NCI-H128 (cell line): ENCODE measurements around the gene KCNAB1.

Source experiments
- DNase-seq: peaks from one replicate; lab custom pipeline; 2025; ENCODE audit not compliant: unreplicated experiment; lab: John Stamatoyannopoulos, UW

The KCNAB1 gene

DNA sequence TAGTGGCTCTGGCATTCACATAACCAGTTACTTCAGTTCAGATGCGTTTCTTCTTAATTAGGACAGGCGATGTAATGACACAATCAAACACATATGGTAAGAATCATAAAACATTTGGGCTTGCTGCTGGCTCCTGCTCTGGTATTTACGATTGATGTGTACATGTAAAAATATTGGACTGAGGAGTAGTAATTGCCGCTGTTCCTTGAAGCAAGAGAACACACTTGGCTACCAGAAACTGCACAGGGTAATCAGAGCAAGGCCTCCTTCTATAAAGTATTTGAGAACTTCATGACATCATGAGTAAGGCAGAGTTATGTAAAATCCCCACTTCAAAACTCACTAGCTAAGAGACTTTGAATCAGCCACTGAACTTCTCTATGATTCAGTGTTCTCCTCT, 276.5 kb downstream of the KCNAB1 start:
- no peak for DNase-seq

DNA sequence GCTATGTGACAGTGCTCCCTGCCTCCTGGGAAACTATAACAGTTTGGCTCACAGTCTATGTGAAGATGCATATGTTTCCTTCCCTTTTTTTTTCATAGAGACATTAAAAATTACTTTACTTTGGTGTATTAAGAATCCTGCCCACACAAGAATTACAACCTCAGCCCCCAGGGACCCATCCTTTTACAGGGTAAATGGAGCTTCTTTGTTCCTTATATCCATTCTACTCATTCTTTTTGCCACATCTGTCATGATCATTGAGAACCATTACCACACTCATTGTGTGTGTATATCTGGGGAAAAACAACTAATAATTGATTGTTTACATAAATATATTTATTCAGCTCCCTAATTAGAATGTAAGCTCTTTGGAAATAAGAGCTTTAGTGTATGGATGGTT, 277.2 kb downstream of the KCNAB1 start:
- DNase-seq, result no peak

DNA sequence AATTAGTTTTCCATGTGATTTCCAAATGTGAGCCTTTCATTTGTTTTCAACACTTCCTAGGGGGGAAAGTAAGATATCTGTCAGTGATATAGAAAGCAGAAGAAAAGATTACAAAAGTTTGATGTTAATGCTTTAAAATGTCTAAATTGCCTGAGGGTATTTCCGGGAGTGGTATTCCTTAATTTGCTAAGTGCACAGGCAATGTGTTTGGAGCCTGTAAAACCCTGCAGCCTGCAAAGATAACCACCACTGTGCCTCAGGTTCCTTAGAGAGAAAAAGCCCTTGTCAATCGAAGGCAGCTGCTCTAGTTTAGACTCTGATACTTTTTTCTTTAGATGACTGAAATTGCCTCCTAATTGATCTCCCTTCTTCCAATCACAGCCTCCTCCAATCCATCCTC, 279.7 kb downstream of the KCNAB1 start:
- no peak for DNase-seq

DNA sequence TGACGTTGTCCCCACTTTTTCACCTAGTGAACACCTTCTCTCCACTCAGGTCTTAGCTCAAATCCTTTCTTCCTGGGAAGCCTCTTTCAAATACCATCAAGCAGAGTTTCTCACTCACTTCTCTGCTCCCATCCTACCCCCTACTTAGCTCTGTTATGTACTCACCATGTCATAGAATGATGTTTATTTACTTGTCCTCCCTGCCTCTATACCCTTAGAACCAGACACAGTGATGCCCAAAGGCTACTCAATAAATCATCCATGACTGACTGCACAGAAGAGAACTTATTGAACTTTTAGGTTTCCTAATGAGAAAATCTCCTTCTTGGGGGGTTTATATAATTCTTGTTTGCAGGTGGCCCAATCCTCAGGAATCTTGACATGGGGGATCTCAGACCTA, 280.4 kb downstream of the KCNAB1 start:
- DNase-seq, result no peak

DNA sequence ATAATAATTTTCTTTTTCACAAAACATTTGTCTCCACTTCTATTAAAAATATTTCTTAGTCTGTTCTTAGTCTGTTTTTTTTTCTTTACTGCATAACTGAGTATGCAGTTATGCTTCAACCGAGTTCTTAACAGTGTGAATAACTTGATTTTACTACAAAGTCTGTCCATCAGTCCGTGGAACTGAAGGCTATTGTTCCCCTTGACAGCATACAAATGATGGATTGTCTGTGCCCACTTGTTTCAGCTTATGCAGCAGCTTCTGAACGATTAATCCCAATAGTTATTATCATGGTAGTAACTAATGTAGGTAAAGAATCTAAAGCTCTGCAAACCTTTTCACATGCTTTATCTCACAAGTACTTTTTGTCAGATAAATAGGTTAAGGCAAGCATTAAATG, 283.8 kb downstream of the KCNAB1 start:
- DNase-seq, result no peak

DNA sequence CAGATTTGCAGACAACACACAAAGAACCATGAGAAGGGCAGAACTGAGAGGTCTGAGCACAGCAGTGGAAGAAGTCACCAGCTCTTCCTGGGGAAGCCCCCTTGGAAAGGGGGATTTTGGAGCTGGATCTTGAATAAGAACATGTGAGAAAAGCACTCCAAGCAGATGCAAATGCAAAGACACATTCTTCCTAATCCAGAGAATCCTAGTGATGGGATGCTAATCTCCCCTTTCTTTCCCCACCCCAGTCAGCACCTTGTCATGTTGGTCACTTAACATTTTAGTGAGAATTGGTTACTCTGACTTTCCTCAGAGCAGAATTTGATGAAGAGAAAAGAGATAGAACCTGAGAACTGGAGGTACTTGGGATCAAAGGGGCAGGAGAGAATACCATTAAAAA, 286.0 kb downstream of the KCNAB1 start:
- no peak for DNase-seq

DNA sequence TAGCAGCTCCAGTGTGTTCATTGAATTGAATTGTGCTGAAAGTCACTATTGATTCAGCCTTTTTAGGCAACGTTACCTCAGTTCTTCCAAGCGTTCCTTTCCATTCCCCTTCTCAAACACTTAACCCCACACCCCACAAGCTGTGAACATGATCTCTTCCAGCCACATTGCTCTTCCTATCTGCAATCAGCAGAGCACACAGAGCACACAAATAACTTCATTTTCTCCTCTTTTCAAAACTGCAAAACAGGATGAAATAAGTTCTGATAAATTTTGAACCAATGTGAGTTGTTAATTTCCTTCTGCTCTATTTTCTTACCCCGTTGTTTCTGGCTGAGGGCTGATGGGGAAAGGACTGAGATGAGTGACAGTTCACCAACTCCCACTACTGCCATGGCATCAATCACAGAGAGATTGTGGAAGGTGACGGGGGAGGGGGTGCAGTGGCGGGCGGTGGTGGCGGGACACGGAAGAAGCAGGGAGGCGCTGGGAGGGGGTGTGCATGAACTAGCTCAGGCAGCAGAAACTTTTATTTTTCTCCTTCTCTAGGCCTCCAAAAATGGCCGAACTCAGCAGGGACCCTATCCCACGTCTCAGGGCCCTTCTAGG, 287.3 kb downstream of the KCNAB1 start:
- no peak for DNase-seq

DNA sequence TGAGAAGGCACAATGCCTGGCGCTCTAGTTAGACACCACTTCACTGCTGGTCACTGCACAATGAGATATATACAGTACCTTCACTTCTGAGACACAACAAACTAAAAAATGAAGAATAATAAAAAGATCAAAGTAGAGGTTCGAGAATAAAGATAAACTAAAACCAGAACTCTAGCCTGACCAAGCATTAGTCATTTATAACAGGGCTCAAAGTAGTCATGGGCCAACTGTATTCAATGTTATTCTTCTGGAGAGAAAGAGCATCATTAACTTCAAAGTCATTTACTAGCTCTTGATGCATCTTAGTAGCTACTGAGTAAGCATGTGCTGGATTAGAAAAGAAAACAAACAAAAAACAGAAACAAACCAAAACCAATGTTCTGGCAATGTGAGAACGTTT, 289.3 kb downstream of the KCNAB1 start:
- DNase-seq, result no peak

DNA sequence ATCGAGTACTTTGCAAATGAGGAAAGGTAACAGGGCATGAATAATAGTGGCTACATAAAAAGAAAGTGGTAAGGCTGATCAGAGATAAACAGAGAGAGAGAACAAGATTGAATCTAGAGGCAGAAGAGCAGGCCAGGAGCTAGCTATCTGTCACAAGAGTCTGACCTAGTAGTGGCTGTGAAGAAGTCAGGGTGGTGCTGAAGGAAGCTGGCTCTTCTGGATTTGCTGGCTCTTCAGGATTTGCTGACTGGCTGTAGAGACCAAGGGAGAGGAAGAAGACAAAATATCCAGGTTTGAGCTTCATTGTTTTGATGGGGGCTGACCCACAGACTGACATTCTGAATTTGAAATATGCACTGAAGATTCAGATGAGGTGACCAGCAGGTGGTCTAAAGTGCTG, 292.2 kb downstream of the KCNAB1 start:
- DNase-seq, result no peak

DNA sequence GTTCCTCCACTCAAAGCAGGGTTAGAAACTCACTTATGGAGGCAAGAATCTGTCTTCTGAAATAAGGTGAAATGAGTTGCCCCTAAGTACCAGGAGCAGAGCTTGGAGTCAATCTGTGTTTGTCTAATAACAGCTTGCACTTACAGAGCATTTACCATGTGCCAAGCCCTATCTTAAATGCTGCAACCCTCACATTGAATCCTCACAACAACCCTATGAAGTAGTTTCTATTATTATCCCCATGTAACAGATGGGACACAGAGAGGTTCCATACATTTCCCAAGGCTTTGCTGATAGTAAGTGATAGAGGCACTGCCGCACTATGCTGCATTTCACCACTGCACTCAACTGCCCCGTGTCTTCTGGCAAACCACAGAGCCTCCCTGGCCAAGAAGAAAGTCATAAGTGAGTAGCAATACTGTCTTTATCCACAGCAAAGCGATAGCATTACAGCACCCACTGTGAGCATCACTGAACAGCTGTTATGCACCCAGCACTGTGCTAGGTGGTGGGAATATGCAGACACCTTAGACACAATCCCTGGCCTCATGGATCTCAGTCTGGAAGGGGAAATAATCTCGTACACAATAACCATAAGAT, 293.0 kb downstream of the KCNAB1 start:
- no peak for DNase-seq

DNA sequence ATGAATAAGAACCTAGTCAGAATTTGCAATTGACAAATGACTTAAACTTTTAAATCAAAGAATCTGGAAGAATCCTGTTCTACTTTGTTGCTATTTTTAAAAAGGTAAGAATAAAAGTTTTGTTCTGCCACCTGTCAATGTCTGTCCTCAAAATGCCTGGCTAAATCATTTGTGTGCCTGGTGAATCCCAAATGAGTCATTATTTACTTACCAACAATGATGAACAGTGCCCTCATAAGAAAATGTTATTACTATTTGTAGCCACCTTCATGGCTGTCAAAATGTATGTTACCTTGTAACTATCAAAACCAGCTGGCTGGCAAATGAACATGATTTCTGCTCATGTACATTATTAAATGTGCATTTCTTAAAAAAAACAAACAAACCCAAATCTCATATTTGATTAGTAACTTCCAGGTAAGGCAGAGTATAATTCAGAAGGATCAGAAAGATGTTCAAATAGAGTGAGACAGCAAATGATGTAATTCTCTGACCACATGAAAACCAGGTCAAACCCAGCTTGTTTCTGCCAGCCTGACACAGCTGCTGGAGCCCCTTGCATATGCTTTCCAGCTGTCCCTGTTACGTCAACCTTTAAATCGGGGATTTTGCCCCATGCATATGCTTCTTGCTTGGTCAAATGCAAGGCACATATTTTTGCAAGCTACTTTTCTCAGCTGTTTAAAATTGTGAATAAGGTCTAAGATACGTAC, 296.6 kb downstream of the KCNAB1 start:
- no peak for DNase-seq

DNA sequence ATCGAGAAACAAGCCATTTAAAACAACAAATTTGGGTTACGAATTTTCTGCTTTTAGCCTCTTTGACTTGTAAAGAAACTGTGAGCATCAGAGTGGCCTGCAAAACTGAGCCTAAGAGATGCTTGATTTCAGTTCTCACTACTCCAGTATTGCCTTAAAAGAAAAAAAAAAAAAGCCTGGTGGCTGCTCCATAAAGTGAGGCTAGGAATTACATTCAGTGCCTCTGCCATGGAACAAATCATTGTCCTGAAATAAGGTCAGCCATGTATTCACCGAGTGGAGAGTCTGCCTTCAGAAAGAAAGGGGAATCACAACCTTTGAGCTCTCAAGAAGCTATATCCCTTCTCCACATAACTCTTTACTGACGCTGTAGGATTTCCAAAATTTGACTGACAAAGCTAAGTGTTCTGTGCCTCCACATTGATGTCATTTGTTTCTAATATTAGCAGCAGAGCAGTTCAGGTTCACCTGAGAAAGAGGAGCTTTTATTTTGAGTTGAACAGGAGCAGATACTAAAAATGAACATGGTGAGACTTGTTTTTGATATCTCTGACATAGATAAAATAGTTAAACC, 297.3 kb downstream of the KCNAB1 start:
- no peak for DNase-seq

DNA sequence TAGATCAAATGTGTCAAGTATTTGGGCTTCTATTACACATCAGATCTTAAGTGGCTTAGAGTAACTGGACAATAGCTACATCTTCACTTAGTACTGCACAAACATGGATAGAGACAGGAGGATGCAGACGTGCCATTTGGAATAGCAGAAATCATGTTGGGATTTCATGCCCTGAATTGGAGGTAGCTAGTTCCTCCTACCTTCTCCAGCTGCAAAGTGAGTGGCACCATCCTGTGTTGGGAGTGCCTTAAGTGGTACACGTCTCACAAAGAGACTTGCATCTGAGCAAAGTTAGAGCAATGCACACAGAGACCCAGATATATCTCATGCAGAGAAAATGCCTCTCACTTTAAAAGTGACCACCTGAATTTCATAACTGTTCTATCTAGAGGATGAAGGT, 298.1 kb downstream of the KCNAB1 start:
- no peak for DNase-seq

DNA sequence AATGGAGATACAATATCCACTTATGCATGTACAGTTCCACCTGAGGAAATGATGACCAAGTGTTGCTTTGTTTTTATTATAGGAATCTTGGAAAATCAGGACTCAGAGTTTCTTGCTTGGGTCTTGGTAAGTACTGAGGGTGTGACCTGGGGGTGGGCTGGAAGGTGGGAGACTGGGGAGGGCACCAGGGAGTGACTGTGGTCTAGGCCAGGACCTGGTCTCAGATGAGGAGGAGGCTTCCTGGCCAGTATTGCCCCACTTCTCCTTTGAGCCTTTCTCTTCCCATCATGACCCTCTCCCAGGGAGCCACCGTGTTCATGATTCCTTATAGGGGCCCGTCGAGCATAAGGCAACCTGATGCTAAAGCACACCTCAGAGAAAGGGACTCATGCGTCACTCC, 301.2 kb downstream of the KCNAB1 start:
- no peak for DNase-seq

DNA sequence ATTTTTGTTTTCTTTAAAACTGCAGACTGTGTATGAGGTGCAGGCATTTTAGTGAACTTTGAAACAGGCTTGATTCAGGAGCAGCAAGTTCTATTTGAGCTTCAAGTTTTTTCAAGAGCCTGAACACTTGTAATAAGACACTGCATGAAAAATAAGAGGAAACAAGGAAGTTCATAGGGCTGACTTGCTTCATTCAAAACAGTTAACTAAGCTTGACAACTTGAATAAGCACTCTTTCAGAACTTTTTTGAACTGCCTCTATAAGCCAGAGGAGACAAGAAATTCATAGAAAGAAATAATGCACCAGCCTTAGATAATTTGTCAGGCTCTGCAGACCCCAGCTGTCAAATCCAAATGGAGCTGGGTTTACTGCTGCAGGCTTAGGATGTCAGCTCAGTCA, 304.4 kb downstream of the KCNAB1 start:
- no peak for DNase-seq

DNA sequence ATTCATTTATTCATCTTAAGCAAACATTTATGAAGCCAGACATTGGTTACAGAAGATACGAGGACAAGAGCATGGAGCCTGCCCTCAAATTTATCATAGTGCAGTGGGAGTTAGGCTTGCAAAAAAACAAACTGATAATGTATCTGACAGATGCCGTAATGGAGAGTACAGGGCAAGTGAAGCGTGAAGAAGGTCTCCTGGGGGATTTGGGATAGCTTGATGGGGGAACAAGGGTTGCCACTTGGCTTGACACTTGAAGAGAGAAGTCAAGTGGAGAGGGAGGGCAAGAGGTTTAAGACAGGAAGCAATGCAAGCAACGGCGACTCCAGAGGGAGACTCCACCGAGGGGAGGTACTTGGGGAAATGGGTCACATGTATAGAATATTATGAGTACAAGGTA, 305.3 kb downstream of the KCNAB1 start:
- DNase-seq, result peak; percentile 76

DNA sequence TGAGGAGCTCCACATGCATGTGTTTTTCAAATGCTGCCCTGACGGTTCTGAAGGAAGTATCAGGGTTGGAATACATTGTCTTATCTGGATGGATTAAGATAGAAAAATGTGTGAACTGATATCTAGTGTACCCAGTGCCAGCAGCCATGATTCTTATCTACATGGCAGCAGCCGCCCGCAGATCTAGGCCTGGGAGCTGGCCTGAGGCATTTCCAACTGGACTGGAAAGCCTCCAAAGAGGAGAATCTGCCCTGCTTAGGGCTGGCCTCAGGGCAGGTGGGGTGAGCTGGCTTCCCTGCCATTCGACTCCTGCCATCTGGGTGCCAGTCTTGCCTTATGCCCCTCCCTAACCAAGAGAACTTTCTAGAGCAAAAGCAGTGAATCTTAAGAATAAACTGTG, 308.7 kb downstream of the KCNAB1 start:
- DNase-seq, result no peak

DNA sequence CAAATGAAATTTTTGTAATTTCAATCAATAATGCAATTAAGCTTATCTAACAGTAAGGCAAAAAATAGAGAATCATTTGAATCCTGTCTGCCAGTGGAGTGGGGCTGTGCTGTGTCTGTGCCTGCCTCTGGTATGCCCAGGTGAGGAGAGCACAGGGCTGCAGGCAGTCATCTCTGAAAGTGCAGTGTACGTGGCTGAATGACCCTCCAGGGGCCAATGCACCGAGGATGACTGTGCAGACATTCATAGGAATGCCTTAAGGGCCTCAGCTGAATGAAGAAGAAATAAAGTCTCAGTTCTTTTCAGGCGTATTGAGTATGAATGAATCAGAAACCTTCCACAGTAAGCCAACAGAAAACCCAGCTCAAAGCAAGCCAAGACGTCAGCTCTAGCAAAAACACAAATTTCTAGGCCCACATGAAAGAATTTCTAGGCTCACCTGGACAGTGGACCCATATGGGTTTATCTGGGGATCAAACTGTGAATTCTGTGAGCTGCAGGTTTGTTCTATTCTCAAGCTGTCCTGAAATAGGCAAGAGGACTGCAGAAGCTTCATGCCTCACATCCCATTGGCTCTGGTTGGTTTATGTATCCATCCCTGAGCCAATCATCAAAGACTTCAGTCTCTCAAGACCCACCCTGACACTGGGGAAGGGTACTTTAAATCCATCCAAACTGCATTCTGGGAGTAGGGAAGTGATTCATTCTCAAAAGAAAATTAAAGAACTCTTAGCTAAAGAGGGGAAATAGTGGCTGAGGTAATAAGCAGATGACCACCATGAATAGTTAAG, 311.2 kb downstream of the KCNAB1 start:
- no peak for DNase-seq

DNA sequence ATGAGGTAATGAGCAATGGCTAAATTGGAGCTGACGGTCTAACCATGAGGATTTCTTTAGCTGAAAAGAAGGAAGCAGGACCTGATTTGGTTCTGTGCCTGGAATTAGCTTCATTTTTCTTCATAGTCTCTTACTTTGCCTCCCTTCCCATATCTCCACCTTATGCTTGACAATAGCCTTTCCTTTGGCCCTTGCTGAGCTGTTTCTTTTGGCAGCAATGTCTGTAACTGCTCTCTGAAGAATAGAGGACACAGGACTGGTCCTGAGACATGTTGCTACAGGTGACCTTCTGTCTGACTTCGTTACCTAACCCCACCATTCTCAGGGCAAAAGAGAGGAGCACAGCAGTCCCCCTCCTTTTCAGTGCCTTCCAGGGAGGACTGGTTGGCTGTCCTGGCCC, 312.2 kb downstream of the KCNAB1 start:
- DNase-seq, result no peak

DNA sequence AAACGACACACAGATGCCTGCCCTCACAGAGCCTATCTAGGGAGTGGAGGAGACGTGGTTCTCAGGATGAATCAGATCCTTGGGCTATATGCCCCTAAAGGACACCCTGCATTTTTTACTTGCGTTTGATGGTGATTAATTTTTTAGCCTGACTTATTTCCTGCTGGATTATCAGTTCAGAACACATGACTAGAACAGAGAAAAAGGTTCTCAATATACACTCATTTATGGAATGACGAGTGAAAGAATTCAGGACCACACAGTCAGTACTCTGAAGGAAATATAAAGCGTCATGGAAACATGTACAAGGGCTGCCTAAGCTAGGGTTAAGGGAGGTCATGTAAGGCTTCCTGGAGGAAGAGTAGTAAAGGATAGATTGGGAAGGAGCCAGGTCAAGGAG, 312.8 kb downstream of the KCNAB1 start:
- DNase-seq, result no peak

DNA sequence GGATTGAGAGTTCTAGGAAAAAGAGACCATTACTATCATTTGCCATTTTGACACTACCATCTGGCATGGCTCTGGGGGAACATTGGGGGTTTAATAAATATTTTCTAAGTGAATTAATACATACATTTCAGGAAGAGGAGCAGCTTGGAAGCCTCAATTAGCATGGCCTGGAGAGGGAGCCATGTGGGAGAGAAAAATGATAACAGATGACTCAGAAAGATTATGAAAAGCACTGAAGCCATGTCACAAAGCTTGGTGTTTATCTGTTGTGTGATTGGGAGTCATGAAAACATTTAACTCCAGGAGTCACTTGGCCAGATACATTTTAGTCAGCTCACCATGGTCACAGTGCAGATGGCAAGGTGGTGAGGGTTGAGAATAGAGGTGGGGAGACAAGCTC, 313.5 kb downstream of the KCNAB1 start:
- no peak for DNase-seq

DNA sequence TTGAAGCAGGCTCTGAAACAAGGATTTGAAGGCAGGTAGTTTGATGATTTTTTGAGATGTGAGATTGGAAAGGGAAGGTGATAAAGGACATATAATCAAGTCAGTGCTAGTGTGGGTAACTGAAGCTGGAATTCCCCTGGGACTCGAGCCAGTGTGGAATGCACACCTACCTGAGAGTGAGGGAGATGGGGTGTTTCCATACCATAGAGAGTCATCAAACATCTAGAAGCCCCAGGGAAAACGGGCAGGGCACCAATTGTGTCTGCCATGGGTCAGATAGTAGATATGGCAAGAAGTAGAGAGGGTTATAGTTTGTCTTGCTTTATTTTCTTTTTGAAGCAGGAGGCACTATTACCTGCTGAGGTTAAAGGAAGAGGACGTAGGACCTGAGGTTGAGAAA, 314.5 kb downstream of the KCNAB1 start:
- no peak for DNase-seq
